NCI-H345 treated with DMSO at 0.1 percent for 48 hours (cell line): ENCODE measurements around the gene DUSP9.

Experiments used
- DNase-seq: peaks from one replicate; lab custom pipeline; 2025; ENCODE audit not compliant: unreplicated experiment; lab: John Stamatoyannopoulos, UW

Gene DUSP9

GRCh38 chrX:153621949-153622598 lies 24.9 kb upstream of the DUSP9 start:
- DNase-seq = no peak

- no peak for DNase-seq
Observed at GRCh38 chrX:153622661-153623309, 24.2 kb upstream of the DUSP9 start.

- no peak for DNase-seq
Observed at GRCh38 chrX:153623310-153624029, 23.5 kb upstream of the DUSP9 start.

- DNase-seq = no peak
Observed at GRCh38 chrX:153624196-153625091, 22.6 kb upstream of the DUSP9 start.

- no peak for DNase-seq
Observed at GRCh38 chrX:153625271-153626024, 21.6 kb upstream of the DUSP9 start.

- DNase-seq = no peak
Observed at GRCh38 chrX:153626025-153626633, 20.9 kb upstream of the DUSP9 start.

- DNase-seq = no peak
Observed at GRCh38 chrX:153626863-153627674, 19.9 kb upstream of the DUSP9 start.

GRCh38 chrX:153627675-153628111 lies 19.3 kb upstream of the DUSP9 start:
- no peak for DNase-seq

GRCh38 chrX:153628129-153628528 lies 18.9 kb upstream of the DUSP9 start:
- peak; percentile 58 for DNase-seq

GRCh38 chrX:153628665-153629064 lies 18.3 kb upstream of the DUSP9 start:
- DNase-seq = no peak

- no peak for DNase-seq
Observed at GRCh38 chrX:153631346-153631745, 15.7 kb upstream of the DUSP9 start.

GRCh38 chrX:153631907-153632594 lies 15.0 kb upstream of the DUSP9 start:
- DNase-seq = no peak

- DNase-seq = no peak
Observed at GRCh38 chrX:153632595-153632946, 14.4 kb upstream of the DUSP9 start.

- DNase-seq = no peak
Observed at GRCh38 chrX:153633048-153633447, 14.0 kb upstream of the DUSP9 start.

- no peak for DNase-seq
Observed at GRCh38 chrX:153633607-153634180, 13.3 kb upstream of the DUSP9 start.

- no peak for DNase-seq
Observed at GRCh38 chrX:153634236-153634635, 12.8 kb upstream of the DUSP9 start.

GRCh38 chrX:153634832-153635231 lies 12.2 kb upstream of the DUSP9 start:
- no peak for DNase-seq

GRCh38 chrX:153635388-153635787 lies 11.6 kb upstream of the DUSP9 start:
- no peak for DNase-seq
